ENCODE results near the gene ZNF775.

DNA sequence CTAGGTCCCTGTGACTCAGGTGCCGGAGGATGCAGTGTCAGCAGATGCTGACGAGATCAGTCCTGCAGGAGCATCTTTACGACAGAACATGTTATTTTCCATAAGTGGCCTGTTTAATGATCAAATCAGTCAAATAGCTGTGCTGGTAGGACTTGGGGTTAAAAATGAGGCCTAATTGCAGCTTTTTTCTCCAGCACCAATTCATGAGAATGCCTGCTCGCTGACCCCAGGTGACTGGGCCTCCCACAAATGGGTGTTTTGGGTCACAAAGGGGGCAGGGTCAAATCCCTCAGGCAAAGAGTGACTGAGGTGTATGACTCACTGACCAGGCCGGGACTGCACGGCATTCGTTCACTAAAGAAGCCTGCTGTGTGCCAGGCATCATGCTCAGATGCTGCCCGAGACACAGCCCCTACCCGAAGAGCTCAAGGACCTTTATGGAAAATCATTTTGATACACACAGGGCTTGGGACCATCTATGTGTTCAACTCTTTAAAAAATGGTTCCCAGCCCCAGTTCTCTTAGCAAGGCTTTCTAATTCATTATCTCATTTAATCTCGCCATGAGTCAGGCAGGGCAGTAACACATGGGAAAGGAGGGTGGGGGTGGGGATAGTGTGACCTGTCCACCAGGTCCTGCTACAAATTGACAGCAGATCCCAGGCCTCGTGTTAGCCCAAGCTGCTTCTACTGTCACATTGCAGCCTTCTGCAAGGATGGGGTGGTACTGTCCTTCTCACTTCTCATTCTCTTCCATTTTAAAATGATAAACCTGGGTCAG lies 21.1 kb downstream of the ZNF775 start:
- no peak for TF ChIP-seq EZH2 (IDR thresholded peaks at IDR 0.05; ENCODE audit: insufficient read depth, poor library complexity, severe bottlenecking)
- TF ChIP-seq EZH2phosphoT487 (IDR thresholded peaks at IDR 0.05; ENCODE audit: insufficient read depth, low read depth): no peak
